GM23338 (cell line): ENCODE measurements around the gene TERB2. TPM values are rescaled to one million over a fixed set of nuclear protein-coding genes. Genes with fewer than 3 reads are reported as not detected.
"Not testable (repeated sequence)": the region's sequence is repeated elsewhere in the genome, so short reads cannot be mapped to it uniquely, and the experiment has no call there.

Source experiments
- ATAC-seq: fragments of 200-7000 bp; cut with Tn5 transposase; 3 replicates; pipeline ENCODE4 v1.9.1; 2020
- DNase-seq: peaks from one replicate; pipeline ENCODE4 v3.0.0-alpha.2; 2015; ENCODE audit warnings: low spot score
- H2AFZ ChIP-seq: fragments of 200-600 bp; sonication (generic); 2 replicates; pipeline ENCODE4 v1.8.0; 2016; ENCODE audit warnings: antibody characterized with exemption, mild to moderate bottlenecking, moderate library complexity
- H3F3A ChIP-seq: fragments of 200-600 bp; sonication (generic); replicated peaks from 2 replicates; pipeline ENCODE4 v1.8.0; 2017; ENCODE audit warnings: antibody characterized with exemption, mixed run types, low read depth
- H3K27ac ChIP-seq: fragments of 200-600 bp; sonication (generic); 2 replicates; pipeline ENCODE4 v1.6.1; 2016; ENCODE audit warnings: low read depth
- H3K27me3 ChIP-seq: fragments of 200-600 bp; sonication (generic); 2 replicates; pipeline ENCODE4 v1.8.0; 2016; ENCODE audit warnings: mild to moderate bottlenecking, mixed run types, moderate library complexity; ENCODE audit not compliant: insufficient read depth
- H3K36me3 ChIP-seq: fragments of 200-600 bp; sonication (generic); 2 replicates; pipeline ENCODE4 v1.8.0; 2016; ENCODE audit warnings: mild to moderate bottlenecking; ENCODE audit not compliant: insufficient read depth
- H3K4me1 ChIP-seq: fragments of 200-600 bp; sonication (generic); 2 replicates; pipeline ENCODE4 v1.8.0; 2016; ENCODE audit warnings: mild to moderate bottlenecking, moderate library complexity; ENCODE audit not compliant: insufficient read depth
- H3K4me2 ChIP-seq: fragments of 200-600 bp; sonication (generic); 2 replicates; pipeline ENCODE4 v1.7.1; 2017; ENCODE audit warnings: mixed run types
- H3K4me3 ChIP-seq: fragments of 200-600 bp; sonication (generic); 2 replicates; pipeline ENCODE4 v1.6.1; 2016; ENCODE audit warnings: mixed run types
- H3K79me2 ChIP-seq: fragments of 200-600 bp; sonication (generic); replicated peaks from 2 replicates; pipeline ENCODE4 v1.8.0; 2017; ENCODE audit warnings: mild to moderate bottlenecking; ENCODE audit not compliant: insufficient read depth
- H3K9me2 ChIP-seq: fragments of 200-600 bp; sonication (generic); 2 replicates; pipeline ENCODE4 v1.8.0; 2017; ENCODE audit not compliant: insufficient read depth
- H4K20me1 ChIP-seq: fragments of 200-600 bp; sonication (generic); replicated peaks from 2 replicates; pipeline ENCODE4 v1.8.0; 2017; ENCODE audit warnings: mild to moderate bottlenecking; ENCODE audit not compliant: insufficient read depth
- H3K27ac Mint-ChIP-seq: 2 replicates; pipeline ENCODE4 v1.8.0; 2020; ENCODE audit warnings: inconsistent platforms, mild to moderate bottlenecking, moderate library complexity, mixed read lengths
- H3K27me3 Mint-ChIP-seq: 3 replicates; pipeline ENCODE4 v1.8.0; 2022; ENCODE audit warnings: low read depth, mild to moderate bottlenecking, moderate library complexity, mixed read lengths, inconsistent platforms; ENCODE audit not compliant: insufficient read depth, poor library complexity
- H3K36me3 Mint-ChIP-seq: 3 replicates; pipeline ENCODE4 v1.8.0; 2021; ENCODE audit warnings: low read depth, mild to moderate bottlenecking, inconsistent platforms, moderate library complexity, mixed read lengths
- H3K4me1 Mint-ChIP-seq: 3 replicates; pipeline ENCODE4 v1.8.0; 2020; ENCODE audit warnings: mild to moderate bottlenecking, inconsistent platforms, mixed read lengths
- H3K4me3 Mint-ChIP-seq: 3 replicates; pipeline ENCODE4 v1.8.0; 2021; ENCODE audit warnings: moderate library complexity, mild to moderate bottlenecking, inconsistent platforms, mixed read lengths
- H3K9me3 Mint-ChIP-seq: 3 replicates; pipeline ENCODE4 v1.8.0; 2020; ENCODE audit warnings: moderate library complexity, mild to moderate bottlenecking, inconsistent platforms, mixed read lengths
- CREB1 ChIP-seq: fragments of 250-450 bp; sonication (Bioruptor Pico); IDR thresholded peaks from 2 replicates; pipeline ENCODE4 v1.5.0; 2020; ENCODE audit warnings: low read depth, mild to moderate bottlenecking, moderate library complexity
- CTCF ChIP-seq, 2 experiments: fragments of 200-600 bp in 1 of 2; sonication (generic) in 1 of 2; conservative IDR thresholded peaks; 2 replicates each; pipeline versions ENCODE4 v1.5.1 to v1.6.1; 2016 to 2017; ENCODE audit warnings: antibody characterized with exemption in 2 of 2, low read depth in 2 of 2, mild to moderate bottlenecking in 2 of 2, moderate library complexity in 1 of 2
- JUNB ChIP-seq: IDR thresholded peaks from one replicate; pipeline ENCODE4 v1.6.1; 2016; ENCODE audit warnings: antibody characterized with exemption; ENCODE audit not compliant: unreplicated experiment
- STAT1 ChIP-seq: IDR thresholded peaks from one replicate; pipeline ENCODE4 v1.6.1; 2016; ENCODE audit warnings: antibody characterized with exemption; ENCODE audit not compliant: unreplicated experiment
- ZNF331 ChIP-seq: fragments of 250-450 bp; sonication (Bioruptor Pico); IDR thresholded peaks from 2 replicates; pipeline ENCODE4 v1.5.0; 2020; ENCODE audit warnings: low read depth, mild to moderate bottlenecking, moderate library complexity
- ZNF462 ChIP-seq: fragments of 250-450 bp; sonication (Bioruptor Pico); IDR thresholded peaks from 2 replicates; pipeline ENCODE4 v1.5.0; 2020; ENCODE audit warnings: mild to moderate bottlenecking, moderate library complexity
- polyA plus RNA-seq: library from polyadenylated mRNA; unstranded; fragments of >200 nt; fragmentation: Nextera tagmentation; extraction: Ambion mirVana; gene quantifications from 2 replicates; pipeline ENCODE4 v1.2.1, GENCODE V29; 2016
- total RNA-seq: library from RNA; depleted of rRNA; stranded (reverse); fragments of >200 nt; shearing (Covaris generic); gene quantifications from 2 replicates; pipeline ENCODE4 v1.2.3, GENCODE V29; 2014

TERB2 gene
- total and polyA plus RNA-seq, 2 experiments from 2014 or later = not detected

- no peak for TF ChIP-seq CTCF (conservative IDR thresholded peaks at IDR 0.05; ENCODE audit: low read depth in 2 of 2)
- no peak for TF ChIP-seq JUNB
- TF ChIP-seq CREB1 = no peak
These were observed 67.3 kb downstream of the TERB2 start (continued) for GRCh38 chr15:45023659-45024225.

DNA sequence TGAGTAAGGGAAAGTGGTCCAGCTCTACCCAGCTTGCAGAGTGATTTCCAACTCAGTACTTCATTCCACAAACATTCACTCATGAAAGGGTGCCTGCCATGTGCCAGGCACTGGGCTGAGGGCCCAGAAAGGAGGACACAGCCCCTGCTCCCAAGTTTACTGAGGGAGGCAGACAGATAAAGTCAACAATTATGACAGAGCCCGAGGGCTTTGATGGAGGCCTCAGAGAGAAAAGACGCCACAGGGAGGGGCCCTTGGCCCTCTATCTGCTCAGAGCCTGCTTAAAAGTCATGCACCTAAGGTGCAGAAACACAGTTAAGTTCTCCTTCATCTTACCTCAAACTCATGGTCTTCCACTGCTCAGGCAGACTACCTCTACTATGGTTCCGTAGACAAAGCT lies 68.2 kb downstream of the TERB2 start:
- Mint-ChIP-seq H3K9me3 (peaks cover 24% of the 10 kb centered on the region), H3K4me3 (peak overlapping the region; percentile 16; the same call in 1 of the 3 replicates), H3K27me3 (peaks cover 15% of the 10 kb centered on the region), H3K36me3 (peaks cover 40% of the 10 kb centered on the region), H3K4me1 (peaks cover 18% of the 10 kb centered on the region)
- not testable (repeated sequence) for H3K27ac Mint-ChIP-seq, H3K4me2 ChIP-seq, H3K4me3 ChIP-seq, H3K4me1 ChIP-seq, H3K9me2 ChIP-seq, H3K36me3 ChIP-seq, H3F3A ChIP-seq, ATAC-seq, DNase-seq, H3K27me3 ChIP-seq, H3K27ac ChIP-seq, H4K20me1 ChIP-seq, H2AFZ ChIP-seq
- H3K79me2 ChIP-seq = peaks cover 35% of the 10 kb centered on the region

DNA sequence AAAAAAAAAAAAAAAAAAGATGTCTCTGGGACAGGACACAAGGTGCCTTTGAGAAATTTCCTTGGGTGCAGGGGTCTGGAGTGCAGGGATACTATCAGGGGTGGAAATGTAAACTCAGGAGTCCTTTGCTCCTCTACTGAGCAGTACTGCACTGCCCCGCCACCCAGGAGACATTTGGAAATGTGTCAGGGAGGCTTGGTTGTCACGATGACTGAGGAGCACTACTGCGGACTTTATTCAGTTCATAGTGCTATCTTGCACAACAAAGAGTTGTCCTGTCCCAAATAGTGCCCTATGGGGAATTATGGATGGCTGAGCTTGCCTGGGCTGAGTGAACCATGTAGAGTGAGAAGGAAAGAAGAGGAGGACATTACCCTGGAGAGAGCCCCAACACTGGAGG lies 69.1 kb downstream of the TERB2 start:
- not testable (repeated sequence) for H3K4me2 ChIP-seq, H2AFZ ChIP-seq, H3K27ac ChIP-seq, H3F3A ChIP-seq, DNase-seq, H3K4me3 ChIP-seq, H3K4me1 ChIP-seq, H3K4me3 Mint-ChIP-seq, H4K20me1 ChIP-seq, H3K27ac Mint-ChIP-seq, ATAC-seq, H3K27me3 ChIP-seq, H3K9me2 ChIP-seq
- peaks cover 50% of the 10 kb centered on the region for H3K36me3 Mint-ChIP-seq
- peaks cover 16% of the 10 kb centered on the region; the same call in 1 of the 2 replicates for H3K36me3 ChIP-seq
- peaks cover 42% of the 10 kb centered on the region for H3K79me2 ChIP-seq
- peaks cover 16% of the 10 kb centered on the region for H3K27me3 Mint-ChIP-seq
- peaks cover 18% of the 10 kb centered on the region for H3K4me1 Mint-ChIP-seq
- H3K9me3 Mint-ChIP-seq = peaks cover 29% of the 10 kb centered on the region

DNA sequence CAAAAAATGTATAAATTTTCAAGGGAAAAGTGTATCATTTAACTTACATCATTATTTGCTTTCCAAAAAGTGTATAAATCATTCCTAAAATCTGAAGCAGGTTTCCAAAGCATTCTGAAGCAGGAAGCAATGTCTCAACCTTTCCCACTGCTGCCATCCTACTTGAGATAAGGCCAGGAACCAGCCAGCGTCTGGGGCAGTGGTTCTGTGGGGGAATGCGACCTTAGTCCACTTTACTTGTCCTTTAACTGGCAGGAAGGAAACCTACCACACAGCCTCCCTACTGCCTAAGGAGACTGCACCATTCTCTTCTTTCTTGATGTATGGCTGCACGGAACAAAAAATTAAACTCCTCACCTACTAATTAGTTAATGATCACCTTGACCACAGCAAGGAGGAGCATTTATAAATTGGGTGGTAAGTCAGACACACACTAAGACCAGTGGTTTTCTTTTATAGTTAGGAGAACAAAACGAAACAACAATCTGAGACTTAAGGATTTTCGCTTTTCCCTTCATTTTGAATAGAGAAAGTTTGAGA lies 70.2 kb downstream of the TERB2 start:
- H3K36me3 ChIP-seq = peaks cover 25% of the 10 kb centered on the region; the same call in 1 of the 2 replicates
- H3K36me3 Mint-ChIP-seq = peaks cover 57% of the 10 kb centered on the region
- no peak overlapping the region for H3K4me3 ChIP-seq
- no peak for ATAC-seq
- DNase-seq = no peak
- H2AFZ ChIP-seq = no peak overlapping the region
- no peaks in the 10 kb centered on the region for H3K27me3 ChIP-seq
- no peak overlapping the region for H3K4me2 ChIP-seq
- H3K27ac Mint-ChIP-seq = no peak overlapping the region
- peaks cover 7% of the 10 kb centered on the region; the same call in 1 of the 2 replicates for H4K20me1 ChIP-seq
- H3F3A ChIP-seq = no peaks in the 10 kb centered on the region
- H3K4me1 ChIP-seq = peaks cover 8% of the 10 kb centered on the region
- peaks cover 18% of the 10 kb centered on the region for H3K4me1 Mint-ChIP-seq
- no peak overlapping the region for H3K4me3 Mint-ChIP-seq
- no peak overlapping the region for H3K27ac ChIP-seq
- peaks cover 43% of the 10 kb centered on the region for H3K79me2 ChIP-seq
- H3K9me3 Mint-ChIP-seq = peaks cover 24% of the 10 kb centered on the region
- H3K27me3 Mint-ChIP-seq = peaks cover 19% of the 10 kb centered on the region
- H3K9me2 ChIP-seq = 0 out of 2 replicates have a peak, but pooled peaks cover 6% of the 10 kb centered on the region
- TF ChIP-seq ZNF462 (no peak), STAT1 (no peak), ZNF331 (no peak)
